Mesothelial cell of epicardium (in vitro differentiated cells): ENCODE measurements around the gene MAP1LC3B. TPM values are rescaled to one million over a fixed set of nuclear protein-coding genes. Genes with fewer than 3 reads are reported as not detected.
A peak's percentile ranks its signal among the peaks of the same experiment; 100 is the strongest.
"Not testable (repeated sequence)": the region's sequence is repeated elsewhere in the genome, so short reads cannot be mapped to it uniquely, and the experiment has no call there.

ENCODE experiments used
- DNase-seq, 2 experiments: peaks; one replicate each; pipeline ENCODE4 v3.0.0; 2021; ENCODE audit warnings: low spot score in 2 of 2; ENCODE audit not compliant: unreplicated experiment in 2 of 2
- H3K27ac Mint-ChIP-seq: 2 replicates; pipeline ENCODE4 v1.8.0; 2021; ENCODE audit warnings: mixed read lengths
- H3K27me3 Mint-ChIP-seq: 2 replicates; pipeline ENCODE4 v1.8.0; 2021; ENCODE audit warnings: low read depth, mixed read lengths
- H3K36me3 Mint-ChIP-seq: 2 replicates; pipeline ENCODE4 v1.8.0; 2021; ENCODE audit warnings: mixed read lengths
- H3K4me1 Mint-ChIP-seq: 2 replicates; pipeline ENCODE4 v1.8.0; 2021; ENCODE audit warnings: mixed read lengths
- H3K4me3 Mint-ChIP-seq: 2 replicates; pipeline ENCODE4 v1.8.0; 2021; ENCODE audit warnings: mild to moderate bottlenecking, moderate library complexity, mixed read lengths
- H3K9me3 Mint-ChIP-seq: 2 replicates; pipeline ENCODE4 v1.8.0; 2021; ENCODE audit warnings: mixed read lengths
- total RNA-seq: library from RNA; stranded (reverse); gene quantifications from 3 replicates; pipeline ENCODE4 v1.2.1, GENCODE V29; 2021
- TF ChIP-seq, protein P1 (sequence below): fragments of 200-600 bp; sonication (generic); IDR thresholded peaks from one replicate; pipeline ENCODE4 v1.5.0; 2021; ENCODE audit warnings: antibody characterized with exemption; ENCODE audit not compliant: unreplicated experiment

MAP1LC3B gene
- total RNA-seq, 1 donor from 2014 or later, result 41.6 TPM

DNA sequence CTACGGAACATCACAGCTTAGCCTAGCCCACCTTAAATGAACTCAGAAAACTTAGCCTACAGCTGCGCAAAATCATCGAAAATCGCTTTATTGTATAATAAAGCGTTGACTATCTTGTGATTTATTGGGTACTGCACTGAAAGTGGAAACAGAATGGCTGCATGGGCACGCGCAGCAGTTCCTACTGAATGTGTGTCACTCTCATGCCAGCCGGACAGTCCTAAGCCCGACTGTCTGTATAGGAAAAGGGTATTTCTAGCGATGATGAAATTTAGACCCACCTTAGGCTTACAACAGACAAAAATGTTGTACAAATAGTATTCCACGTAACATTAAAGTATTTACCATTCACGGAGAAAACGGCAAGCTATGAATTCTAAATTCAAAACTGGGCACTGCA is 17.8 kb upstream of the MAP1LC3B start:
- TF ChIP-seq, protein P1, sequence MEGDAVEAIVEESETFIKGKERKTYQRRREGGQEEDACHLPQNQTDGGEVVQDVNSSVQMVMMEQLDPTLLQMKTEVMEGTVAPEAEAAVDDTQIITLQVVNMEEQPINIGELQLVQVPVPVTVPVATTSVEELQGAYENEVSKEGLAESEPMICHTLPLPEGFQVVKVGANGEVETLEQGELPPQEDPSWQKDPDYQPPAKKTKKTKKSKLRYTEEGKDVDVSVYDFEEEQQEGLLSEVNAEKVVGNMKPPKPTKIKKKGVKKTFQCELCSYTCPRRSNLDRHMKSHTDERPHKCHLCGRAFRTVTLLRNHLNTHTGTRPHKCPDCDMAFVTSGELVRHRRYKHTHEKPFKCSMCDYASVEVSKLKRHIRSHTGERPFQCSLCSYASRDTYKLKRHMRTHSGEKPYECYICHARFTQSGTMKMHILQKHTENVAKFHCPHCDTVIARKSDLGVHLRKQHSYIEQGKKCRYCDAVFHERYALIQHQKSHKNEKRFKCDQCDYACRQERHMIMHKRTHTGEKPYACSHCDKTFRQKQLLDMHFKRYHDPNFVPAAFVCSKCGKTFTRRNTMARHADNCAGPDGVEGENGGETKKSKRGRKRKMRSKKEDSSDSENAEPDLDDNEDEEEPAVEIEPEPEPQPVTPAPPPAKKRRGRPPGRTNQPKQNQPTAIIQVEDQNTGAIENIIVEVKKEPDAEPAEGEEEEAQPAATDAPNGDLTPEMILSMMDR, result no peak
- DNase-seq, result no peak
- Mint-ChIP-seq H3K27ac (no peak overlapping the region), H3K36me3 (peaks cover 6% of the 10 kb centered on the region), H3K27me3 (no peaks in the 10 kb centered on the region), H3K4me1 (peaks cover 6% of the 10 kb centered on the region), H3K9me3 (no peaks in the 10 kb centered on the region), H3K4me3 (no peak overlapping the region)

DNA sequence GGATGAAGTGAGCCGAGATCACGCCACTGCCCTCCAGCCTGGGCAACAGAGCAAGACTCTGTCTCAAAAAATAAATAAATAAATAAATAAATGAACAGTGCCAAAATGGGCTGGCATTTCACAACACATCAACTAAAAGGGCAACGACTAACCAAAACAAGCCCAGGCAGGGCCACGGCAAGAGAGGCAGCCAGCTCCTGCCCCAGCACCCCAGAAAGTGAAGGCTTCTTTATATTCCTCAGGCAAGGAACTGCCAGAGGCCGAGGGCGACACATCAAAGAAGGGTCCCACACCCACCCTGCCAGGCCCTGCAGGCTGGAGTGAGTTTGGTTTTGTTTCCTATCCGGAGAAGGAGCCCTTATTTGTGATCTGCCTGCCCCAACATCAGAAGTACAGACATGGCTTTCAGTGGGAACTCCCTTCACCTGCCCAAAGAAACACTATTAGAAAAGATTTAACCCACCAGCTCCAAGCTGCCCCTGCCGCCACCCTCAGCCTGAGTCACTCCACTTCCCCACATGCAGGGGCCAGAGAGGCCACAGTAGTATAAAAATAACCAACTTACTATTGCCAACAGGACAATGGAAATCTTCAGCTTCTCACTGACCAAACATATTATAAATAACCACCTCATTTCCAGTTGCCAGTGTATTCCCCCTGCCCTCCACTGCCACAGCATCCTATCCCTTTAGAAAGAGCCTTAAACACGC is 16.6 kb upstream of the MAP1LC3B start:
- Mint-ChIP-seq H3K27me3 (no peaks in the 10 kb centered on the region), H3K27ac (no peak overlapping the region), H3K36me3 (peaks cover 6% of the 10 kb centered on the region), H3K9me3 (no peaks in the 10 kb centered on the region), H3K4me3 (no peak overlapping the region), H3K4me1 (peaks cover 7% of the 10 kb centered on the region)
- TF ChIP-seq, protein P1, result no peak
- DNase-seq, result no peak

DNA sequence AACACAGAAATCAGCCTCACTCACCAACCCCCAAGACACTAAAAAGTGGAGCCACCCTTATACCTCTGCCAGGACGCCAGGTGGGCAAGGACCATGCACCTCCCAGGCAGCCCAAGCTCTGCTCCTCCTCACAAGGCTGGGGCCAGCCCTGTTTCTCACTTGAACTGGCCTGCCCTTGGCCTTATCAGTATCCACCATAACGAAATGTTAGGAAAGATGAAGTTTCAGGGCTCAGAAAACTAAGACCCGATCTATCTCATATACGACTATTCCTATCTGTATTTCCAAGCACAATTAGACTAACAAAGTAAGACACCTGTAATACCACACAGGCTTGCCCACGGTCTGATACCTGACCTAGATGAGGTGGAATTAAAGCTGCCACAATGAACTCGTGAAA is 15.5 kb upstream of the MAP1LC3B start:
- DNase-seq, result no peak
- TF ChIP-seq, protein P1, result no peak
- Mint-ChIP-seq H3K9me3 (no peaks in the 10 kb centered on the region), H3K27ac (no peak overlapping the region), H3K4me1 (peaks cover 12% of the 10 kb centered on the region), H3K4me3 (no peak overlapping the region), H3K27me3 (no peaks in the 10 kb centered on the region), H3K36me3 (peaks cover 6% of the 10 kb centered on the region)

GRCh38 chr16:87379312-87379752 is 12.8 kb upstream of the MAP1LC3B start:
- peaks cover 24% of the 10 kb centered on the region for H3K4me1 Mint-ChIP-seq
- not testable (repeated sequence) for H3K4me3 Mint-ChIP-seq, H3K9me3 Mint-ChIP-seq, H3K36me3 Mint-ChIP-seq, H3K27ac Mint-ChIP-seq, DNase-seq, H3K27me3 Mint-ChIP-seq

GRCh38 chr16:87380403-87380802 is 11.7 kb upstream of the MAP1LC3B start:
- Mint-ChIP-seq H3K4me3 (no peak overlapping the region), H3K4me1 (peaks cover 24% of the 10 kb centered on the region), H3K9me3 (no peaks in the 10 kb centered on the region), H3K27me3 (peaks cover 2% of the 10 kb centered on the region), H3K27ac (peak overlapping the region; percentile 81), H3K36me3 (peaks cover 4% of the 10 kb centered on the region)
- no peak for DNase-seq
- TF ChIP-seq, protein P1, result no peak

DNA sequence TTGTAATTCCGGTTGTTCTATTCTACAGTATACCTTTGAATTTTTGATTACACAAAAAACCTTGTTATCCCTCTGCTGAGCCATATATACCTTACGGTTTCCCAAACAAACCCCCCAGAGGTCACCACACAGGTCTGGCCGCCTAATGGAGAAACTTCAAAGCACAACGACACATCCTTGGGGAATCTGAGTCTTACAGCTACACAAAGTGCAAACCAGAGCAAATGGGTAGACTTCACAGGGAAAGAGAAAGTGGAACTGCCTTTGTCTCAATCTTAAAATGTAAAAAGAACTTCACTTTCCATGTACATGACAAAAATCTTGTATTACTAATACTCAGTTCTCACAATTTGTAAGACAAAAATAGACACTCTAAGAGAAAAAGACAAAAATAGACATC is 11.3 kb upstream of the MAP1LC3B start:
- peaks cover 24% of the 10 kb centered on the region for H3K4me1 Mint-ChIP-seq
- peaks cover 2% of the 10 kb centered on the region for H3K27me3 Mint-ChIP-seq
- no peaks in the 10 kb centered on the region for H3K9me3 Mint-ChIP-seq
- no peak for DNase-seq
- H3K27ac Mint-ChIP-seq, result peak overlapping the region; percentile 81
- H3K4me3 Mint-ChIP-seq, result peak overlapping the region; percentile 81
- TF ChIP-seq, protein P1, result no peak
- H3K36me3 Mint-ChIP-seq, result peaks cover 4% of the 10 kb centered on the region
